ENCODE measurements around the gene CD55.

The CD55 gene, protein sequence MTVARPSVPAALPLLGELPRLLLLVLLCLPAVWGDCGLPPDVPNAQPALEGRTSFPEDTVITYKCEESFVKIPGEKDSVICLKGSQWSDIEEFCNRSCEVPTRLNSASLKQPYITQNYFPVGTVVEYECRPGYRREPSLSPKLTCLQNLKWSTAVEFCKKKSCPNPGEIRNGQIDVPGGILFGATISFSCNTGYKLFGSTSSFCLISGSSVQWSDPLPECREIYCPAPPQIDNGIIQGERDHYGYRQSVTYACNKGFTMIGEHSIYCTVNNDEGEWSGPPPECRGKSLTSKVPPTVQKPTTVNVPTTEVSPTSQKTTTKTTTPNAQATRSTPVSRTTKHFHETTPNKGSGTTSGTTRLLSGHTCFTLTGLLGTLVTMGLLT

DNA sequence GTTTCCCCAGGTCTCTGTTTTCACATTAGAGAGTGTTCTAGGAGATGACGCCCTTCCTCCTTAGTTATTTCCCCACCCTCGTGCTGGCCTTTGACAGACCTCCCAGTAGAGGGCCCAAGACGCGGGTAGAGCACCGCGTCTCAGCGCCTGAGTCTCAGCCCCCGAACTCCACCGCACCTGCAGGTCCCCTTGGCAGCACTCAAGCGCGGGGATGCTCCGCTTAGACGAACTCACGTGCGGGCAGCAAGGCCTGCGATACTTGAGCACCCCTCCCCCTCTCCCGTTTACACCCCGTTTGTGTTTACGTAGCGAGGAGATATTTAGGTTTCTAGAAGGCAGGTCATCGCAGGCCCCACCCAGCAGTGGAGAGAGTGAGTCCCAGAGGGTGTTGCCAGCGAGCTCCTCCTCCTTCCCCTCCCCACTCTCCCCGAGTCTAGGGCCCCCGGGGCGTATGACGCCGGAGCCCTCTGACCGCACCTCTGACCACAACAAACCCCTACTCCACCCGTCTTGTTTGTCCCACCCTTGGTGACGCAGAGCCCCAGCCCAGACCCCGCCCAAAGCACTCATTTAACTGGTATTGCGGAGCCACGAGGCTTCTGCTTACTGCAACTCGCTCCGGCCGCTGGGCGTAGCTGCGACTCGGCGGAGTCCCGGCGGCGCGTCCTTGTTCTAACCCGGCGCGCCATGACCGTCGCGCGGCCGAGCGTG lies at the start of gene CD55:
Gene CD55 (plus strand): TSS at position 600 of the 711 bp plus-strand sequence. CDS start 88 bp downstream, at position 688.
- peak; percentile 98 for DNase-seq (ENCODE audit: low read depth)

DNA sequence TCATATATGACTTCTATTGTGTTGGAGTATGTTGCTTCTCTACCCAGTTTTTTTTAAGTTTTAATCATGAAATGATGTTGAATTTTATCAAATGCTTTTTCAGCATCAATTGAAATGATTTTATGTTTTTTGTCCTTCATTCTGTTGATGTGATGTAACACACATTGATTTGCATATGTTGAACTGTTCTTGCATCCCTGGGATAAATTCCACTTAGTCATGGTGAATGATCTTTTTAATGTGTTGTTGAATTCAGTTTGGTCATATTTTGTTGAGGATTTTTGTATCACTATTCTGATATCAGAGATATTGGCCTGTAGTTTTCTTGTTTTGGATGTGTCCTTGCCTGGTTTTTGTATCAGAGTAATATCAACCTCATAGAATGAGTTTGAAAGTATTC lies 46.6 kb upstream of the CD55 start:
- no peak for DNase-seq (ENCODE audit: low read depth)

- DNase-seq (ENCODE audit: low read depth) = no peak
These were observed 45.0 kb upstream of the CD55 start for GRCh38 chr1:207276465-207276864.

DNA sequence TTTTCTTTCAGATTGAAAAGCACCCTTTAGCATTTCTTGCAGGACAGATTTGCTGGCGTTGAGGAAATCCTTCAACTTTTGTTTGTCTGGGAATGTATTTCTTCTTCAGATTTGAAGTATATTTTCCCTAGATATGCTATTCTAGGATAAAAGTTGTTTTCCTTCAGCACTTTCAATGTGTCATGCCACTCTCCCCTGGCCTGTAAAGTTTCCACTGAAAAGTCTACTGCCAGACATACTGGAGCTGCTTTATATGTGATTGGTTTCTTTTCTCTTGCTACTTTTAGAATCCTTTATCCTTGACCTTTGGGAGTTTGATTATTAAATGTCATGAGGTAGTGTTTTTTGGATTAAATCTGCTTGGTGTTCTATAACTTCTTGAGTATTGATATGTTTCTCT lies 44.2 kb upstream of the CD55 start:
- no peak for DNase-seq (ENCODE audit: low read depth)

GRCh38 chr1:207279652-207280051 lies 41.8 kb upstream of the CD55 start:
- DNase-seq (ENCODE audit: low read depth) = no peak

- DNase-seq (ENCODE audit: low read depth) = no peak
These were observed 40.8 kb upstream of the CD55 start for GRCh38 chr1:207280706-207281105.

DNA sequence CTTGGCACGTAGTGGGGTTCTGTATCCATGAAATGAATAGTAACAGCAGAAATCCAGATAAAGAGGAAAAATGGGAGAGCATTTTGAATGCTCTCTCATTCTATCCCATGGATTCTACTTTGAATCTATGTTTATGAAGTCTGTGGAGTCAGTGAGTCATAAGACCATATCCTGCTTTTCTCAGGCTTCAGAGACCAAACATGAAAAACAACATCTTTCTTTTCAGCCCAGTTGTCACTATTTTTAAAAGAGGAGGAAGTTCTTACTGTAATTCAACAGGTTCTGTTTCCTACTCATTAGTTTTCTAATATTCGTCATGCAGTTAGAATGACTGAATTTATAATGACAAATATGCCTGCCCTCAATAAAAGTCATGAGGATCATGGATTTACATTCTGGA lies 39.4 kb upstream of the CD55 start:
- DNase-seq (ENCODE audit: low read depth) = no peak

DNA sequence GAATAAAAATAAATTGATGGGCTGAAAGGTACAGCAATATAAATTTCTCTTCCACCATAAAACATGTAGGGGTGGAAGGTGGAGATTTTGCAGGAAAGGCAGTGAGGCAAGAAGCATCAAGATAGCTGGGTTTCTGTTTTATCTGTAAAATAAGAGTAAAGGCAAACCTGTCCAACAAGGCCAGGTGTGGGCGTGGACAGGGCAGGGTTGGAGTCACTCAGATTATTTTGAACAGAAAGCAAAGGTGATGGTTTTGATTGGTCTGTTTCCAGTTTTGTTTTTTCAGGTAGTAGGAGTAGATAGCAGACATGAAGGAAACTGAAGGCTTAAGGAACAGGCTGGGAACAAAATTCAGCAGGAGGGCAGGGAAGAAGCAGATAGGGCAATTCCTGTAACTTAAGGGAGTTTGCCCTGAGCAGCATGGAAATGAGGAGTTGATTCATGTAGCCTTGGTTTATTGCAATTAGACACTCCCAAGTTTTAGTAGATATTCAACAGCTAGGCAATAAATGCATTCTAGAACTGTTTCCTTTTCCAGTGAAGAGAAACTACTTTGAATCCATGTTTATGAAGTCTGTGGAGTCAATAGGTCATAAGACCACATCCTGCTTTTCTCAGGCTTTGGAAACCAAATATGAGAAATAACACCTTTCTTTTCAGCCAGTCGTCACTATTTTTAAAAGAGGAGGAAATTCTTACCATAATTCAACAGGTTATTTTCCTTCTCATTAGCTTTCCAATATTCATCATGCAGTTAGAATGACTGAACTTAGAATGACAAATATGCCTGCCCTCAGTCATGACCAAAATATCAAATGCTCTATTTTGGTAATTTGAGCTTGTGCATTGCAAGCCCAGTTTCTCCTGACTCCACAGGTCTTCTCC lies 38.7 kb upstream of the CD55 start:
- no peak for DNase-seq (ENCODE audit: low read depth)

- DNase-seq (ENCODE audit: low read depth) = no peak
These were observed 38.1 kb upstream of the CD55 start for GRCh38 chr1:207283421-207283820.

DNA sequence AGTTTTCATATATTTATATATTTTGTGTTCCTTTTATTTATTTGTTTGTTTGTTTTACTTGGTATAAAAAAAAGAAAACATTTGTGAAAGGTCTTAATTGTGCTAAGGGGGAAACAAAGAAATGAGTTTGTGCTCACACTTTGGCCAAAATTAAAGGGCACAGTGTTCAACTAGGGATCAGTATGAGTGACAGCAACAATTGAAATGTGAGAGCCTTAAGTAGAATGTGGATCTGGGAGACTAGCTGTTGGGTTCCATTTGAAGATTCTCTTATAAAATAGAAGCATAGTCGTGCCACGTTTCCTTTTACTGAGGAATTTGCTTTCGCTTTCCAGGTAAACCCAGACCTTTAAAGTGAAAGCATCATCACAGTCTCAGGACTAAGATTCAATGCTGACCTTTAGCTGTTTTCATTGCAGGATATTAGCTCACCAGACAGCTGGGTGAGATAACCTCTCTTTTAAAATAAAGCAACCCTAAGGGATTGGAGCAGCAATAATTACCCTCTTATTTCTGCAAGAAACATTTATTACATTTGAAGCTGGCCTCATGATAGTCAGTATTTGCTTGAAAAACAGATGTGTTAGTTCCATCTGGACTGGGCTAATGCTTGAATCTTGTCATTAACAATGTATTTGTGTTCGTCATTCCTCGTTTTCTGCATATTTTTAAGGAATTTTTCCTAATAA lies 37.1 kb upstream of the CD55 start:
- no peak for DNase-seq (ENCODE audit: low read depth)

DNA sequence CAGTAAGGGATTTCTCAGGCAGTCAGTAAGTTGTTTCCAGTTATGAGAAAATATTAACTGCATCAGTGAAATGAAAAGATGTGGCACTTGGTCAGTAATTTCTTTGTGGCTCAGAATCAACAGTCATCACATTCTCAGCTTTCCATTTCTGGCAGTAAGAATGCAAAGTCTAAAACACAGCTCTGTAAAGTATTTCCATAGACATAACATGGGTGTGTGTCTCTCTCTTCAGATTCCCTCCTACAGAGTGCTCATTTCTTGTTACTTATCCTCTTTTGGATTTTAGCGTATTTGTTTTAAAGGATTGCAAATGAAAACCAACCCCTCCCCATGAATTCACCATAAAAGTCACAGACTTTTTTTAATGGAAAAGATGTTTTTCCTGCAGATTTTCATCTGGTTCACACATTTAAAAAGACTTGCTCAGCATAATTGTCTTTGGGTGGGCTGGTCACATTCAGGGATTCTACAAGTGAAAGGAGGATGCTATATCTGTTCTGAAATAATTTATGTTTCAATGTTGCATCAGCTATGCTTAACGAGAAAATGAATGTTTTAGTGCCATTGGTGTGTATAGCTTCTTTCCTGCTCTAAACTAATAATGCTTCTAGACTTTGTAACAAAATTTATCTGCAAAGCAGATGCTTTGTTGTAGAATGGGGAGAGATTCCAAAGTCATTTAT lies 34.6 kb upstream of the CD55 start:
- DNase-seq (ENCODE audit: low read depth) = no peak

DNA sequence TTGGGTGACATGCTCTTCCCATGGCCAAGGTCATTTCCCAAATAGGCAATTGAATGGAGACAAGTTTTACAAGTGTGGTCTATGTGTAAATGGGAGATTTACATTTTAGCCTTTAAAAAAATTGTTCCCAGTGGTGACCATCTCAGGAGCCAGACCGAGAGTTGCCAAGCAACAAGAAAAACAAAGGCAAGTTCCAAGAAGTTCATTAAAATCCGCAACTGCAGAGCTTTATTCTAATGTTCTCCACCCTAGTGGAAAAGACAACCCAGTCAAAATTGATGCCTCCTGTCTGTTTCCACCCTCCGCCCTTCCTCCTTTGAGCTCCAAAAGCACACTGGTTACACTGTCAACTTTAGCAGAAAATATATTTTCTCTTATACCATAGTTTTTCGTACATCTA lies 33.2 kb upstream of the CD55 start:
- no peak for DNase-seq (ENCODE audit: low read depth)

DNA sequence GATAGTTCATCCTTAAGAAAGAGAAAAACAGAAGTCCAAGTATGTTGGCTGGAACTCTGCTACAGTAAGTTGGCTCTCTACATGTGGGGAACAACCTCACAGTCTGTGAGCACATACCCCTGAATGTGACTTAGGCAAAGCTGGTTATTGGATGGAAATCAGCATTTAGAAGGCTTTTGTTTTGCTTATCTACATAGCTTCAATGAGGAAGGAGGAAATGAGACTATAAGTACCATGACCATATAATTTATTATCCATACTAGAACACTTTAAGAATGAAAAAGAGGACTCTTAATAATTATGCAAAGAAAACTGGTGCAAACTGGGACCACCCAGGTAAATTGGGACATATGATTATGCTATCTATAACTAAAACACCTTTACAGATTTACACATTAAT lies 31.7 kb upstream of the CD55 start:
- DNase-seq (ENCODE audit: low read depth) = no peak

- DNase-seq (ENCODE audit: low read depth) = no peak
These were observed 29.8 kb upstream of the CD55 start for GRCh38 chr1:207291723-207292122.

- no peak for DNase-seq (ENCODE audit: low read depth)
These were observed 23.3 kb upstream of the CD55 start for GRCh38 chr1:207298186-207298585.

DNA sequence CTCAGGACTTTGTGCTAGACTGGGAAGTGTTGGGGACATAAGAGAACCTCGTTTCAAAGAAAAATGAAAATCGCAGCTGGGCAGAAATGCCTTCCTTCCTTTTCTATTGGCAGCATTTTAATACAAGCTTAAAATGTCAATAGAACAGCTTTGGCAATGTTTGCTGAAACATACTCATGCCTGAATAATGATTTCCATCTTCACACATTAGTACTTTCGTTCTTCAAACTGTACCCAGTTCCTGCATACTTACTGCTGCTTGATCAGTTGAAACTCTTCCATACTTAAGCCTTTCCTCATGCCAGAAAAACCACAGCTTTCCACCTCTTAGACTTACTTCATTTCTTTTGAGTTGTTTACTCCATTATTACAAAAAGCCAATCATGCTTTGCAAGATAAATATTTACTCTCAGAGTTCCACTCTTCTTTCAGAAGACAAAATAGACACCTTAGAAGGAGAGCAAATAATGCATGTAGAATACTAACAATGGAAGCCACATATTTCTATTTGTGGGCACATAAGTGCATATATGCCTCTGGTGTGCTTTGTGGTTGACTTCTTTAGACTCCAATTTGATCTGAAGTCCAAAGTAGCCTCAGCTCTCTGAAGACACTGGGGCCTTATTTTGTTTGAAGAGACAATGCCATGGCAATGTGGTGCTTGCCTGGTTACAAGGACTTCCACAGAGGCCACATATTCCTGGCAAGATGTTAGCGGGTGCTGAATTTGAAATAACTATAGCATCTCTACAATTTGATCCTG lies 22.7 kb upstream of the CD55 start:
- no peak for DNase-seq (ENCODE audit: low read depth)

- no peak for DNase-seq (ENCODE audit: low read depth)
These were observed 20.5 kb upstream of the CD55 start for GRCh38 chr1:207300970-207301369.

DNA sequence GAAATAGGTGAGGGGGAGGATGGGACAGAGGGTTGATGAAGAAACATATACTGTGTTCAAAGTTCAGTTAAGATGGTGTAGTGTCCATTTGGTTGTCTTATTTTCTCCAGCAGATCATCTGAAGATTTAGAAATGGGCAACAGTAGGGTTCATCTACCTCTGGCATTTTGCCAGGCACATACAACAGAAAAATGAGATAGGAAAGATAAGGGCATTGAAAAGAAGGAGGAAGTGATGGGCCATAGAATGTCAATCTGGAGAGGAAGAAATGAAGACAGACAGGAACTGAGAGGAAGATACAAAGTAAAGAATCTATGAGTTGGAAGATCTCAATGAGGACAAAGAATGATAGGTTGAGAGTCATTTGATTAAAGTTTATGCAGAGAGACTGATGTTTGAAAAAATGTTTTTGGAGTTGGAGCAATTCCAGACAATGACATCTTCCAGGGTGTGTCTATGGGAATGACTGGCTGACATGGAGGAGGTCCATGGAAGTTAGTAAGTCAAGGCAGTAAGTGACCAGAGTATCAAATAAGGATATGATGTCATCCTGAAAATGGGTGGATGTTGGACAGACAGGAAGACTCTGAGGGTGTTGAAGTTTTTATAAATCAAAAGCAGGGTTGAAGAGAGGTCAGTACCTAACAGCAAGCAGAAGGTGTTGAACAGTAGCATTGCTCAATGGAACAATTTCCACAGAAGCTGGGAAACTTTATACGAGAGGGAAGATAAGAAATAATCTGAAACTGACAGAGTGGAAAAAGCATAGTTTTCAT lies 18.7 kb upstream of the CD55 start:
- DNase-seq (ENCODE audit: low read depth) = no peak

DNA sequence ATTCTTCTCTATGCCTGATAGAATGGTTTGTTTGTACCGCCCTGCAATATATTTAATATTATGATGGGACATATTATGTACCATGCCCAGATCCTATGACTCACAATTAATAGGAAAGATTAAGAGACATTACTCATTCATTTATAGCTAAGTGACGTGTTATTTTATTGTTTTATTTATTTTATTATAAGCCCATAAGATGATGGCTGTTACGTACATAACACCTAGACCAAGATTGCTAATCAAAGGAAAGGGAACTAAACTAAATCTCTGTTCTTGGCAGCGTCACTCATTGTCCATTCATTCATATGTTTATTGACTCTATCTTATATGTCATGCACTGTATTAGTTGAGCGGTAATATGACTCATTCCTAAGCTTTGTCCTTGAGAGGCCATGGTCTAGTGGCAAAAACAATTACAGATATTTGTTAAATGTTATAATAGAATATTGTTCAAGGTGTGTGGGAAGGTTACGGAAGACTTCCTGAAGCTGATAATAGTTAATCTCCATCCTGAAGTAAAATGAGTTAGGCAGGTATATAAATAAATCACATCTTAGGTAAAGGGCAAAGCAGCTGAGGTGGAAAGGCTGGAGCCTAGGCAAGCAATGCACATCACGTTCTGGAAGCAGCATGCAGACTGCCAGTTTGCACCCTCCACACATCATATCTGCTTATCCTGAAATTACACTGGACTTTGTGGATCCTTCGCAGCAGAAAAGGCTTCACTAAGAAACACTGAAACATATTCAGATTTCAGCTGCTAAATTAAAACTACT lies 16.6 kb upstream of the CD55 start:
- no peak for DNase-seq (ENCODE audit: low read depth)
